H9 (cell line): ENCODE measurements around the gene PEX26. TPM values are rescaled to one million over a fixed set of nuclear protein-coding genes. Genes with fewer than 3 reads are reported as not detected.

Experiments used
- DNase-seq: peaks from one replicate; pipeline ENCODE4 v3.0.0-alpha.2; 2017
- H2AFZ ChIP-seq: one replicate; pipeline ENCODE4 v1.6.1; 2013; ENCODE audit warnings: mild to moderate bottlenecking, low read length, control low read depth, moderate library complexity
- H2AK5ac ChIP-seq: 2 replicates; pipeline ENCODE4 v1.6.1; 2013; ENCODE audit warnings: low read length, control low read depth, mixed read lengths; ENCODE audit not compliant: insufficient read length
- H2BK120ac ChIP-seq: one replicate; pipeline ENCODE4 v1.6.1; 2013; ENCODE audit warnings: low read depth, mild to moderate bottlenecking, low read length, control low read depth, inconsistent platforms; ENCODE audit not compliant: poor library complexity, severe bottlenecking
- H2BK12ac ChIP-seq: 2 replicates; pipeline ENCODE4 v1.6.1; 2013; ENCODE audit warnings: low read length, control low read depth, mixed read lengths, low read depth; ENCODE audit not compliant: insufficient read length
- H2BK15ac ChIP-seq: 2 replicates; pipeline ENCODE4 v1.6.1; 2013; ENCODE audit warnings: low read depth, low read length, control low read depth
- H2BK20ac ChIP-seq: one replicate; pipeline ENCODE4 v1.6.1; 2013; ENCODE audit warnings: low read depth, mild to moderate bottlenecking, low read length, control low read depth, inconsistent platforms; ENCODE audit not compliant: poor library complexity, severe bottlenecking
- H2BK5ac ChIP-seq: 2 replicates; pipeline ENCODE4 v1.6.1; 2013; ENCODE audit warnings: low read length, control low read depth, mixed read lengths; ENCODE audit not compliant: insufficient read length
- H3K14ac ChIP-seq: 2 replicates; pipeline ENCODE4 v1.6.1; 2013; ENCODE audit warnings: low read length, control low read depth; ENCODE audit not compliant: insufficient read depth
- H3K18ac ChIP-seq: 2 replicates; pipeline ENCODE4 v1.6.1; 2013; ENCODE audit warnings: low read depth, mild to moderate bottlenecking, mixed read lengths, low read length, control low read depth; ENCODE audit not compliant: insufficient read length
- H3K23ac ChIP-seq: 2 replicates; pipeline ENCODE4 v1.6.1; 2013; ENCODE audit warnings: low read length, control low read depth, mixed read lengths, low read depth; ENCODE audit not compliant: insufficient read length
- H3K23me2 ChIP-seq: 2 replicates; pipeline ENCODE4 v1.6.1; 2013; ENCODE audit warnings: low read depth, mild to moderate bottlenecking, mixed read lengths, low read length, control low read depth; ENCODE audit not compliant: insufficient read length, poor library complexity, severe bottlenecking
- H3K27ac ChIP-seq: 2 replicates; pipeline ENCODE4 v1.5.1; 2013; ENCODE audit warnings: low read length, control low read depth, mixed read lengths, low read depth; ENCODE audit not compliant: insufficient read length
- H3K27me3 ChIP-seq: 2 replicates; pipeline ENCODE4 v1.6.1; 2013; ENCODE audit warnings: low read length, control low read depth, inconsistent platforms; ENCODE audit not compliant: insufficient read depth
- H3K4ac ChIP-seq: 2 replicates; pipeline ENCODE4 v1.6.1; 2013; ENCODE audit warnings: low read depth, mild to moderate bottlenecking, control low read depth, inconsistent platforms, low read length, moderate library complexity
- H3K4me1 ChIP-seq: 2 replicates; pipeline ENCODE4 v1.6.1; 2013; ENCODE audit warnings: low read length, control low read depth, inconsistent platforms; ENCODE audit not compliant: insufficient read depth
- H3K4me2 ChIP-seq: 2 replicates; pipeline ENCODE4 v1.6.1; 2013; ENCODE audit warnings: low read length, control low read depth, mixed read lengths; ENCODE audit not compliant: insufficient read length, insufficient read depth
- H3K56ac ChIP-seq: 2 replicates; pipeline ENCODE4 v1.6.1; 2013; ENCODE audit warnings: low read depth, mild to moderate bottlenecking, mixed read lengths, low read length, control low read depth; ENCODE audit not compliant: insufficient read length
- H3K79me1 ChIP-seq: 2 replicates; pipeline ENCODE4 v1.6.1; 2013; ENCODE audit warnings: low read depth, mild to moderate bottlenecking, moderate library complexity, low read length, control low read depth, inconsistent platforms; ENCODE audit not compliant: insufficient read depth, poor library complexity, severe bottlenecking
- H3K79me2 ChIP-seq: 2 replicates; pipeline ENCODE4 v1.6.1; 2013; ENCODE audit warnings: low read length, control low read depth, inconsistent platforms; ENCODE audit not compliant: insufficient read depth
- H3K9ac ChIP-seq: 2 replicates; pipeline ENCODE4 v1.6.1; 2013; ENCODE audit warnings: low read length, control low read depth, mixed read lengths; ENCODE audit not compliant: insufficient read length; ENCODE audit errors: extremely low read depth
- H3K9me3 ChIP-seq: one replicate; pipeline ENCODE4 v1.6.1; 2013; ENCODE audit warnings: low read depth, low read length, inconsistent platforms; ENCODE audit not compliant: control insufficient read depth
- H3T11ph ChIP-seq: one replicate; pipeline ENCODE4 v1.6.1; 2013; ENCODE audit warnings: mild to moderate bottlenecking, low read length, control low read depth, inconsistent platforms
- H4K20me1 ChIP-seq: one replicate; pipeline ENCODE4 v1.6.1; 2013; ENCODE audit not compliant: control insufficient read depth, insufficient read length, insufficient read depth
- H4K5ac ChIP-seq: 2 replicates; pipeline ENCODE4 v1.6.1; 2013; ENCODE audit warnings: low read depth, mild to moderate bottlenecking, mixed read lengths, low read length, control low read depth; ENCODE audit not compliant: insufficient read length
- H4K8ac ChIP-seq: replicated peaks from 2 replicates; pipeline ENCODE4 v1.6.1; 2013; ENCODE audit warnings: low read length, control low read depth, mixed read lengths, low read depth; ENCODE audit not compliant: insufficient read length
- H4K91ac ChIP-seq: 2 replicates; pipeline ENCODE4 v1.6.1; 2013; ENCODE audit warnings: low read depth, mild to moderate bottlenecking, moderate library complexity, mixed read lengths, low read length, control low read depth; ENCODE audit not compliant: insufficient read length
- H3K27ac Mint-ChIP-seq, 3 experiments: 2 replicates in 2 of 3; 3 replicates in 1 of 3; pipeline ENCODE4 v1.8.0; 2020 to 2021; ENCODE audit warnings: mixed read lengths in 3 of 3, mild to moderate bottlenecking in 1 of 3, moderate library complexity in 1 of 3
- H3K27me3 Mint-ChIP-seq: 2 replicates; pipeline ENCODE4 v1.8.0; 2021; ENCODE audit warnings: low read depth, mild to moderate bottlenecking, moderate library complexity, mixed read lengths
- H3K36me3 Mint-ChIP-seq, 3 experiments: 2 replicates in 2 of 3; 3 replicates in 1 of 3; pipeline ENCODE4 v1.8.0; 2020 to 2021; ENCODE audit warnings: low read depth in 3 of 3, mixed read lengths in 3 of 3; ENCODE audit not compliant: insufficient read depth in 1 of 3
- H3K4me1 Mint-ChIP-seq, 2 experiments: 2 replicates each; pipeline ENCODE4 v1.8.0; 2020; ENCODE audit warnings: mixed read lengths in 2 of 2
- H3K4me3 Mint-ChIP-seq, 2 experiments: 2 replicates in 1 of 2; 3 replicates in 1 of 2; pipeline ENCODE4 v1.8.0; 2020 to 2021; ENCODE audit warnings: mild to moderate bottlenecking in 2 of 2, mixed read lengths in 2 of 2, moderate library complexity in 1 of 2
- H3K9me3 Mint-ChIP-seq, 2 experiments: 2 replicates in 1 of 2; 3 replicates in 1 of 2; pipeline ENCODE4 v1.8.0; 2020; ENCODE audit warnings: mild to moderate bottlenecking in 2 of 2, mixed read lengths in 2 of 2, moderate library complexity in 1 of 2
- CTCF ChIP-seq: fragments of 200-600 bp; sonication (generic); conservative IDR thresholded peaks from 3 replicates; pipeline ENCODE4 v1.8.0; 2021; ENCODE audit warnings: antibody characterized with exemption, mild to moderate bottlenecking
- WGBS: extraction: QIAGEN DNeasy Blood & Tissue Kit; methylation state at CpG from one replicate; pipeline ENCODE4 v1.1.7; 2013; ENCODE audit warnings: missing lambda C conversion rate, low lambda C conversion rate, mixed read lengths; ENCODE audit not compliant: insufficient read length; ENCODE audit errors: extremely low coverage; 5-methylcytosine and 5-hydroxymethylcytosine counted together
- total RNA-seq: library from RNA; stranded (reverse); gene quantifications from 2 replicates; pipeline ENCODE4 v1.2.1, GENCODE V29; 2021

Gene PEX26
- total RNA-seq, 1 experiment from 2014 or later, result 35.4 TPM

GRCh38 chr22:18062421-18062820, 15.4 kb upstream of the PEX26 start:
- no peaks in the 10 kb centered on the region; a peak in 1 of 7 replicates for H3K36me3 Mint-ChIP-seq
- Histone ChIP-seq H2BK120ac (no peak overlapping the region), H4K8ac (no peak overlapping the region), H2BK15ac (no peak overlapping the region), H3K79me2 (no peaks in the 10 kb centered on the region), H3K4ac (no peak overlapping the region), H3K27ac (no peak overlapping the region), H3K4me2 (no peak overlapping the region), H4K20me1 (no peaks in the 10 kb centered on the region), H2AFZ (no peak overlapping the region), H3K27me3 (no peaks in the 10 kb centered on the region), H3K18ac (no peak overlapping the region), H3K14ac (no peak overlapping the region), H4K5ac (no peak overlapping the region), H3K79me1 (no peaks in the 10 kb centered on the region), H2BK20ac (no peak overlapping the region), H4K91ac (no peak overlapping the region), H3K9me3 (no peaks in the 10 kb centered on the region), H2AK5ac (no peak overlapping the region), H3K9ac (no peak overlapping the region), H3T11ph (no peak overlapping the region), H3K23ac (no peak overlapping the region), H3K56ac (no peak overlapping the region), H2BK12ac (no peak overlapping the region), H2BK5ac (no peak overlapping the region), H3K4me1 (no peaks in the 10 kb centered on the region), H3K23me2 (no peaks in the 10 kb centered on the region)
- no CpG with 5 or more reads among the region's 3 CpGs for WGBS
- DNase-seq, result no peak
- H3K4me3 Mint-ChIP-seq, result no peak overlapping the region
- peaks cover 47% of the 10 kb centered on the region for H3K27me3 Mint-ChIP-seq
- H3K27ac Mint-ChIP-seq, result no peak overlapping the region
- H3K9me3 Mint-ChIP-seq, result no peaks in the 10 kb centered on the region
- no peak for TF ChIP-seq CTCF
- peaks cover 7% of the 10 kb centered on the region in 2 experiments for H3K4me1 Mint-ChIP-seq
